Upper lobe of left lung (tissue), 4 donors: ENCODE data around the gene SPZ1.

ENCODE experiments used
- POLR2A ChIP-seq, 4 donors: fragments of 450-650 bp; IDR thresholded peaks; one replicate each; pipeline ENCODE4 v1.5.1; 2016 to 2017; ENCODE audit warnings: antibody characterized with exemption in 4 of 4, mild to moderate bottlenecking in 2 of 4
- POLR2AphosphoS5 ChIP-seq, 2 donors: sonication (generic); formaldehyde crosslinking; IDR thresholded peaks; one replicate each; pipeline ENCODE4 v1.5.1; 2017; ENCODE audit warnings: antibody characterized with exemption in 2 of 2
- TF ChIP-seq, protein P1 (sequence below), 6 experiments: fragments of 450-650 bp in 4 of 6; fragments of 200-600 bp in 2 of 6; sonication (generic) in 2 of 6; IDR thresholded peaks; one replicate each; pipeline ENCODE4 v1.5.1; 2016 to 2019; ENCODE audit warnings: antibody characterized with exemption in 6 of 6

- TF ChIP-seq, protein P1, sequence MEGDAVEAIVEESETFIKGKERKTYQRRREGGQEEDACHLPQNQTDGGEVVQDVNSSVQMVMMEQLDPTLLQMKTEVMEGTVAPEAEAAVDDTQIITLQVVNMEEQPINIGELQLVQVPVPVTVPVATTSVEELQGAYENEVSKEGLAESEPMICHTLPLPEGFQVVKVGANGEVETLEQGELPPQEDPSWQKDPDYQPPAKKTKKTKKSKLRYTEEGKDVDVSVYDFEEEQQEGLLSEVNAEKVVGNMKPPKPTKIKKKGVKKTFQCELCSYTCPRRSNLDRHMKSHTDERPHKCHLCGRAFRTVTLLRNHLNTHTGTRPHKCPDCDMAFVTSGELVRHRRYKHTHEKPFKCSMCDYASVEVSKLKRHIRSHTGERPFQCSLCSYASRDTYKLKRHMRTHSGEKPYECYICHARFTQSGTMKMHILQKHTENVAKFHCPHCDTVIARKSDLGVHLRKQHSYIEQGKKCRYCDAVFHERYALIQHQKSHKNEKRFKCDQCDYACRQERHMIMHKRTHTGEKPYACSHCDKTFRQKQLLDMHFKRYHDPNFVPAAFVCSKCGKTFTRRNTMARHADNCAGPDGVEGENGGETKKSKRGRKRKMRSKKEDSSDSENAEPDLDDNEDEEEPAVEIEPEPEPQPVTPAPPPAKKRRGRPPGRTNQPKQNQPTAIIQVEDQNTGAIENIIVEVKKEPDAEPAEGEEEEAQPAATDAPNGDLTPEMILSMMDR (IDR thresholded peaks at IDR 0.05): no peak
- TF ChIP-seq POLR2AphosphoS5 (IDR thresholded peaks at IDR 0.05) (no peak), POLR2A (IDR thresholded peaks at IDR 0.05) (no peak)
Observed at GRCh38 chr5:80355686-80356085, 35.9 kb downstream of the SPZ1 start.
